Immature natural killer cell (primary cell): ENCODE data around the gene OTOG. TPM values are rescaled to one million over a fixed set of nuclear protein-coding genes. Genes with fewer than 3 reads are reported as not detected.

Experiments used
- DNase-seq, 3 donors: peaks; one replicate each; pipeline ENCODE4 v3.0.0; 2022; ENCODE audit warnings: mixed read lengths in 1 of 3
- H3K27ac Mint-ChIP-seq, 6 donors: one replicate each; pipeline ENCODE4 v1.8.0; 2020; ENCODE audit warnings: mixed read lengths in 6 of 6, mild to moderate bottlenecking in 5 of 6, inconsistent platforms in 4 of 6, moderate library complexity in 3 of 6
- H3K27me3 Mint-ChIP-seq, 3 donors: one replicate each; pipeline ENCODE4 v1.8.0; 2020 to 2021; ENCODE audit warnings: low read depth in 3 of 3, mild to moderate bottlenecking in 3 of 3, mixed read lengths in 3 of 3, moderate library complexity in 3 of 3, inconsistent platforms in 1 of 3
- H3K36me3 Mint-ChIP-seq, 3 donors: one replicate each; pipeline ENCODE4 v1.8.0; 2020; ENCODE audit warnings: mixed read lengths in 3 of 3, inconsistent platforms in 2 of 3, mild to moderate bottlenecking in 2 of 3
- H3K4me1 Mint-ChIP-seq, 2 donors: one replicate each; pipeline ENCODE4 v1.8.0; 2020; ENCODE audit warnings: inconsistent platforms in 2 of 2, mild to moderate bottlenecking in 2 of 2, mixed read lengths in 2 of 2, moderate library complexity in 1 of 2
- H3K4me3 Mint-ChIP-seq, 5 donors: one replicate each; pipeline ENCODE4 v1.8.0; 2020; ENCODE audit warnings: mild to moderate bottlenecking in 5 of 5, mixed read lengths in 5 of 5, inconsistent platforms in 3 of 5, moderate library complexity in 3 of 5
- H3K9me3 Mint-ChIP-seq, 6 donors: one replicate each; pipeline ENCODE4 v1.8.0; 2020; ENCODE audit warnings: mild to moderate bottlenecking in 6 of 6, mixed read lengths in 6 of 6, inconsistent platforms in 4 of 6, moderate library complexity in 3 of 6
- polyA plus RNA-seq, 3 donors: library from polyadenylated mRNA; unstranded; fragments of 300-500 nt; fragmentation: Illumina TruSeq; gene quantifications; one replicate each; pipeline ENCODE4 v1.2.3, GENCODE V29; 2021

Gene OTOG
- polyA plus RNA-seq, 3 donors from 2014 or later: not detected

GRCh38 chr11:17552392-17553248 lies 5.6 kb downstream of the OTOG start:
- no peaks in the 10 kb centered on the region for H3K36me3 Mint-ChIP-seq
- DNase-seq: no peak
- H3K27ac Mint-ChIP-seq: no peak overlapping the region
- H3K9me3 Mint-ChIP-seq: no peaks in the 10 kb centered on the region
- peaks cover 3 to 5% of the 10 kb centered on the region in 2 donors for H3K4me1 Mint-ChIP-seq
- no peak overlapping the region for H3K4me3 Mint-ChIP-seq
- peaks cover 2 to 8% (median 6%) of the 10 kb centered on the region in 3 donors for H3K27me3 Mint-ChIP-seq

GRCh38 chr11:17553249-17553546 lies 6.1 kb downstream of the OTOG start:
- H3K4me1 Mint-ChIP-seq: peaks cover 3 to 5% of the 10 kb centered on the region in 2 donors
- H3K27ac Mint-ChIP-seq: no peak overlapping the region
- H3K4me3 Mint-ChIP-seq: no peak overlapping the region
- DNase-seq: no peak
- H3K36me3 Mint-ChIP-seq: no peaks in the 10 kb centered on the region
- no peaks in the 10 kb centered on the region for H3K9me3 Mint-ChIP-seq
- peaks cover 2 to 7% (median 7%) of the 10 kb centered on the region in 3 donors for H3K27me3 Mint-ChIP-seq

GRCh38 chr11:17554487-17554886 lies 7.4 kb downstream of the OTOG start:
- Mint-ChIP-seq H3K4me1 (peaks cover 3 to 5% of the 10 kb centered on the region in 2 donors), H3K27ac (no peak overlapping the region), H3K36me3 (no peaks in the 10 kb centered on the region), H3K4me3 (no peak overlapping the region), H3K9me3 (no peaks in the 10 kb centered on the region), H3K27me3 (peaks cover 1 to 13% (median 2%) of the 10 kb centered on the region in 3 donors)
- no peak for DNase-seq

GRCh38 chr11:17556999-17557398 lies 9.9 kb downstream of the OTOG start:
- no peaks in the 10 kb centered on the region for H3K9me3 Mint-ChIP-seq
- H3K36me3 Mint-ChIP-seq: no peaks in the 10 kb centered on the region
- no peak overlapping the region for H3K4me3 Mint-ChIP-seq
- H3K27ac Mint-ChIP-seq: no peak overlapping the region
- peaks cover 1 to 13% (median 2%) of the 10 kb centered on the region in 3 donors for H3K27me3 Mint-ChIP-seq
- no peaks in the 10 kb centered on the region for H3K4me1 Mint-ChIP-seq
- no peak for DNase-seq

- H3K36me3 Mint-ChIP-seq: no peaks in the 10 kb centered on the region
- H3K4me3 Mint-ChIP-seq: no peak overlapping the region
- H3K9me3 Mint-ChIP-seq: no peaks in the 10 kb centered on the region
- DNase-seq: no peak
- peaks cover 1 to 13% (median 2%) of the 10 kb centered on the region in 3 donors for H3K27me3 Mint-ChIP-seq
- H3K4me1 Mint-ChIP-seq: no peaks in the 10 kb centered on the region
- no peak overlapping the region for H3K27ac Mint-ChIP-seq
Observed at GRCh38 chr11:17558025-17558780, 11.1 kb downstream of the OTOG start.

GRCh38 chr11:17558916-17559315 lies 11.9 kb downstream of the OTOG start:
- Mint-ChIP-seq H3K27ac (no peak overlapping the region), H3K9me3 (no peaks in the 10 kb centered on the region), H3K36me3 (no peaks in the 10 kb centered on the region), H3K27me3 (peaks cover 1 to 13% (median 2%) of the 10 kb centered on the region in 3 donors), H3K4me3 (no peak overlapping the region), H3K4me1 (no peaks in the 10 kb centered on the region)
- DNase-seq: no peak

- DNase-seq: no peak
- Mint-ChIP-seq H3K27ac (no peak overlapping the region), H3K9me3 (no peaks in the 10 kb centered on the region), H3K36me3 (no peaks in the 10 kb centered on the region), H3K4me3 (no peak overlapping the region), H3K4me1 (no peaks in the 10 kb centered on the region), H3K27me3 (peaks cover 1 to 13% (median 2%) of the 10 kb centered on the region in 3 donors)
Observed at GRCh38 chr11:17559341-17560087, 12.5 kb downstream of the OTOG start.

- Mint-ChIP-seq H3K9me3 (no peaks in the 10 kb centered on the region), H3K27ac (no peak overlapping the region), H3K4me3 (no peak overlapping the region), H3K27me3 (peaks cover 1 to 10% (median 2%) of the 10 kb centered on the region in 3 donors), H3K36me3 (no peaks in the 10 kb centered on the region), H3K4me1 (no peaks in the 10 kb centered on the region)
- no peak for DNase-seq
Observed at GRCh38 chr11:17560281-17561110, 13.4 kb downstream of the OTOG start.

- DNase-seq: no peak
- no peak overlapping the region for H3K4me3 Mint-ChIP-seq
- H3K4me1 Mint-ChIP-seq: no peaks in the 10 kb centered on the region
- H3K27me3 Mint-ChIP-seq: peaks cover 1 to 9% (median 2%) of the 10 kb centered on the region in 3 donors
- no peak overlapping the region for H3K27ac Mint-ChIP-seq
- no peaks in the 10 kb centered on the region for H3K9me3 Mint-ChIP-seq
- no peaks in the 10 kb centered on the region for H3K36me3 Mint-ChIP-seq
Observed at GRCh38 chr11:17561111-17561415, 14.0 kb downstream of the OTOG start.

- H3K27me3 Mint-ChIP-seq: peaks cover under 1 to 5% (median 1%) of the 10 kb centered on the region in 3 donors
- no peak overlapping the region for H3K27ac Mint-ChIP-seq
- DNase-seq: no peak
- no peaks in the 10 kb centered on the region for H3K4me1 Mint-ChIP-seq
- H3K36me3 Mint-ChIP-seq: no peaks in the 10 kb centered on the region
- H3K9me3 Mint-ChIP-seq: no peaks in the 10 kb centered on the region
- no peak overlapping the region for H3K4me3 Mint-ChIP-seq
Observed at GRCh38 chr11:17561526-17561925, 14.5 kb downstream of the OTOG start.

- Mint-ChIP-seq H3K4me3 (no peak overlapping the region), H3K9me3 (no peaks in the 10 kb centered on the region), H3K27me3 (peaks cover 0 to 5% (median 0%) of the 10 kb centered on the region in 3 donors), H3K4me1 (no peaks in the 10 kb centered on the region), H3K36me3 (no peaks in the 10 kb centered on the region), H3K27ac (no peak overlapping the region)
- DNase-seq: no peak
Observed at GRCh38 chr11:17563231-17563646, 16.2 kb downstream of the OTOG start.

GRCh38 chr11:17563961-17564686 lies 17.1 kb downstream of the OTOG start:
- Mint-ChIP-seq H3K36me3 (no peaks in the 10 kb centered on the region), H3K4me3 (no peak overlapping the region), H3K27ac (no peak overlapping the region), H3K4me1 (no peaks in the 10 kb centered on the region), H3K27me3 (no peaks in the 10 kb centered on the region), H3K9me3 (no peaks in the 10 kb centered on the region)
- no peak for DNase-seq

- no peaks in the 10 kb centered on the region for H3K36me3 Mint-ChIP-seq
- DNase-seq: no peak
- H3K4me1 Mint-ChIP-seq: no peaks in the 10 kb centered on the region
- H3K27me3 Mint-ChIP-seq: peaks cover 0 to 1% (median 0%) of the 10 kb centered on the region in 3 donors
- H3K27ac Mint-ChIP-seq: no peak overlapping the region
- H3K4me3 Mint-ChIP-seq: no peak overlapping the region
- H3K9me3 Mint-ChIP-seq: no peaks in the 10 kb centered on the region
Observed at GRCh38 chr11:17564687-17565042, 17.6 kb downstream of the OTOG start.
